GM23248 (cell line): ENCODE results near the gene TADA2A. TPM values are rescaled to one million over a fixed set of nuclear protein-coding genes. Genes with fewer than 3 reads are reported as not detected.

Experiments
- DNase-seq: peaks from one replicate; pipeline ENCODE4 v3.0.0-alpha.2; 2015
- H2AFZ ChIP-seq: fragments of 200-600 bp; sonication (generic); 2 replicates; pipeline ENCODE4 v1.6.1; 2016; ENCODE audit warnings: antibody characterized with exemption
- H3F3A ChIP-seq: fragments of 200-600 bp; sonication (generic); 2 replicates; pipeline ENCODE4 v1.6.1; 2016; ENCODE audit warnings: mild to moderate bottlenecking, antibody characterized with exemption, mixed run types; ENCODE audit not compliant: insufficient read depth
- H3K27ac ChIP-seq: fragments of 200-600 bp; sonication (generic); 2 replicates; pipeline ENCODE4 v1.5.1; 2016; ENCODE audit warnings: mild to moderate bottlenecking
- H3K27me3 ChIP-seq: fragments of 200-600 bp; sonication (generic); replicated peaks from 2 replicates; pipeline ENCODE4 v1.6.1; 2016; ENCODE audit warnings: mild to moderate bottlenecking; ENCODE audit not compliant: insufficient read depth
- H3K36me3 ChIP-seq: fragments of 200-600 bp; sonication (generic); 2 replicates; pipeline ENCODE4 v1.6.1; 2016; ENCODE audit warnings: low read depth, mild to moderate bottlenecking
- H3K4me1 ChIP-seq: fragments of 200-600 bp; sonication (generic); 2 replicates; pipeline ENCODE4 v1.6.1; 2016; ENCODE audit warnings: mild to moderate bottlenecking; ENCODE audit not compliant: insufficient read depth
- H3K4me2 ChIP-seq: fragments of 200-600 bp; sonication (generic); one replicate; pipeline ENCODE4 v1.6.1; 2016; ENCODE audit warnings: mild to moderate bottlenecking; ENCODE audit not compliant: unreplicated experiment
- H3K4me3 ChIP-seq: fragments of 200-600 bp; sonication (generic); 2 replicates; pipeline ENCODE4 v1.5.1; 2016; ENCODE audit warnings: mild to moderate bottlenecking
- H3K79me2 ChIP-seq: fragments of 200-600 bp; sonication (generic); 2 replicates; pipeline ENCODE4 v1.6.1; 2016; ENCODE audit warnings: mild to moderate bottlenecking; ENCODE audit not compliant: insufficient read depth
- H3K9ac ChIP-seq: fragments of 200-600 bp; sonication (generic); 2 replicates; pipeline ENCODE4 v1.6.1; 2016; ENCODE audit warnings: mild to moderate bottlenecking
- H3K9me2 ChIP-seq: fragments of 200-600 bp; sonication (generic); 2 replicates; pipeline ENCODE4 v1.6.1; 2016; ENCODE audit warnings: mixed run types, mild to moderate bottlenecking, moderate library complexity; ENCODE audit not compliant: insufficient read depth
- H3K9me3 ChIP-seq: fragments of 200-600 bp; sonication (generic); one replicate; pipeline ENCODE4 v1.6.1; 2017; ENCODE audit warnings: low read depth
- H4K20me1 ChIP-seq: fragments of 200-600 bp; sonication (generic); 2 replicates; pipeline ENCODE4 v1.6.0; 2016; ENCODE audit not compliant: insufficient read depth
- EZH2 ChIP-seq: fragments of 200-600 bp; sonication (generic); IDR thresholded peaks from 2 replicates; pipeline ENCODE4 v1.6.1; 2018; ENCODE audit warnings: antibody characterized with exemption, mild to moderate bottlenecking; ENCODE audit not compliant: insufficient read depth, poor library complexity, severe bottlenecking
- EZH2phosphoT487 ChIP-seq: fragments of 200-600 bp; sonication (generic); IDR thresholded peaks from 2 replicates; pipeline ENCODE4 v1.6.1; 2018; ENCODE audit warnings: antibody characterized with exemption, moderate library complexity, mild to moderate bottlenecking, low read depth; ENCODE audit not compliant: insufficient read depth
- WGBS, 2 experiments: methylation state at CpG; one replicate each; pipeline ENCODE4 v1.1.6; 2015 to 2017; ENCODE audit warnings: low lambda C conversion rate in 2 of 2, low coverage in 1 of 2; ENCODE audit errors: missing lambda C conversion rate in 2 of 2; 5-methylcytosine and 5-hydroxymethylcytosine counted together
- in situ Hi-C: fragments of 300-500 bp; cut with MboI; formaldehyde crosslinking; loops from 2 replicates; pipeline ENCODE4 v1.15.0; 2020
- polyA plus RNA-seq: library from polyadenylated mRNA; unstranded; fragments of >200 nt; fragmentation: Nextera tagmentation; extraction: Ambion mirVana; gene quantifications from 2 replicates; pipeline ENCODE4 v1.2.1, GENCODE V29; 2016
- total RNA-seq: library from RNA; depleted of rRNA; stranded (reverse); fragments of >200 nt; shearing (Covaris generic); gene quantifications from 2 replicates; pipeline ENCODE4 v1.2.3, GENCODE V29; 2014

The TADA2A gene
- total and polyA plus RNA-seq, 2 experiments from 2014 or later: 16.7 to 18.3 TPM

GRCh38 chr17:37359682-37360188, 47.0 kb upstream of the TADA2A start:
- Histone ChIP-seq H3K36me3 (no peaks in the 10 kb centered on the region), H3K27ac (peak overlapping the region; percentile 49), H3K27me3 (no peaks in the 10 kb centered on the region), H3K4me3 (peak overlapping the region; percentile 82), H3F3A (peaks cover 16% of the 10 kb centered on the region), H3K4me2 (peak overlapping the region; percentile 54), H3K79me2 (peaks cover 38% of the 10 kb centered on the region), H3K9me3 (no peaks in the 10 kb centered on the region), H3K4me1 (no peaks in the 10 kb centered on the region; the same call in 1 of the 2 replicates), H4K20me1 (no peaks in the 10 kb centered on the region), H2AFZ (peak overlapping the region; percentile 81), H3K9ac (peak overlapping the region; percentile 80), H3K9me2 (no peaks in the 10 kb centered on the region)
- 18 to 20% methylated on average over 18 of the region's 18 CpGs for WGBS, 2 experiments
- DNase-seq: peak; percentile 41
- TF ChIP-seq EZH2phosphoT487: no peak
- no peak for TF ChIP-seq EZH2
- in situ Hi-C loops: no loop called here

GRCh38 chr17:37360632-37361031, 46.1 kb upstream of the TADA2A start:
- in situ Hi-C loops: no loop called here
- no peak overlapping the region for H3K4me2 ChIP-seq

GRCh38 chr17:37361543-37361942, 45.1 kb upstream of the TADA2A start:
- Histone ChIP-seq H3K9me2 (no peaks in the 10 kb centered on the region), H3K9me3 (no peaks in the 10 kb centered on the region), H3F3A (peaks cover 16% of the 10 kb centered on the region), H3K27me3 (no peaks in the 10 kb centered on the region), H2AFZ (no peak overlapping the region), H3K27ac (no peak overlapping the region), H3K4me1 (no peaks in the 10 kb centered on the region; the same call in 1 of the 2 replicates), H4K20me1 (no peaks in the 10 kb centered on the region), H3K79me2 (peaks cover 20% of the 10 kb centered on the region), H3K36me3 (no peaks in the 10 kb centered on the region), H3K4me3 (no peak overlapping the region), H3K9ac (no peak overlapping the region), H3K4me2 (no peak overlapping the region)
- in situ Hi-C loops: no loop called here
- WGBS, 2 experiments: 97 to 98% methylated on average over 4 of the region's 4 CpGs
- TF ChIP-seq EZH2: no peak
- TF ChIP-seq EZH2phosphoT487: no peak
- no peak for DNase-seq

More at GRCh38 chr17:37360632-37361031, 46.1 kb upstream of the TADA2A start:
- H3K79me2 ChIP-seq: peaks cover 29% of the 10 kb centered on the region
- no peak overlapping the region for H3K27ac ChIP-seq
- no peak overlapping the region for H3K9ac ChIP-seq
- DNase-seq: peak; percentile 21
- H3K4me1 ChIP-seq: no peaks in the 10 kb centered on the region; the same call in 1 of the 2 replicates
- no peaks in the 10 kb centered on the region for H3K27me3 ChIP-seq
- H2AFZ ChIP-seq: no peak overlapping the region
- WGBS, 2 experiments: 97 to 98% methylated on average over 3 of the region's 3 CpGs
- TF ChIP-seq EZH2: no peak
- TF ChIP-seq EZH2phosphoT487: no peak
- H3K4me3 ChIP-seq: no peak overlapping the region
- no peaks in the 10 kb centered on the region for H3K9me2 ChIP-seq
- no peaks in the 10 kb centered on the region for H3K36me3 ChIP-seq
- H3K9me3 ChIP-seq: no peaks in the 10 kb centered on the region
- H3F3A ChIP-seq: peaks cover 16% of the 10 kb centered on the region
- H4K20me1 ChIP-seq: no peaks in the 10 kb centered on the region

GRCh38 chr17:37365589-37365988, 41.1 kb upstream of the TADA2A start:
- Histone ChIP-seq H3F3A (0 out of 2 replicates have a peak, but pooled peaks cover 1% of the 10 kb centered on the region), H3K27ac (no peak overlapping the region), H3K4me2 (no peak overlapping the region), H2AFZ (no peak overlapping the region), H3K27me3 (no peaks in the 10 kb centered on the region), H3K9me3 (no peaks in the 10 kb centered on the region), H3K4me1 (0 out of 2 replicates have a peak, but pooled peaks cover 6% of the 10 kb centered on the region), H3K9ac (no peak overlapping the region), H3K36me3 (no peaks in the 10 kb centered on the region), H4K20me1 (no peaks in the 10 kb centered on the region), H3K79me2 (no peaks in the 10 kb centered on the region), H3K9me2 (no peaks in the 10 kb centered on the region), H3K4me3 (no peak overlapping the region)
- 80 to 95% methylated on average over 1 of the region's 1 CpG for WGBS, 2 experiments
- no peak for TF ChIP-seq EZH2phosphoT487
- no peak for TF ChIP-seq EZH2
- in situ Hi-C loops: no loop called here
- DNase-seq: no peak
